GM19397 (cell line): ENCODE measurements around the gene HMG20A.

Source experiments
- ATAC-seq: cut with Tn5 transposase; IDR thresholded peaks from one replicate; pipeline ENCODE4 v1.9.1; 2021; ENCODE audit warnings: mild to moderate bottlenecking, moderate library complexity; ENCODE audit not compliant: unreplicated experiment

The HMG20A gene

GRCh38 chr15:77475001-77475400 lies 54.3 kb downstream of the HMG20A start:
- ATAC-seq = no peak

- ATAC-seq = no peak
Measured at GRCh38 chr15:77475898-77476297, 55.2 kb downstream of the HMG20A start.

GRCh38 chr15:77476995-77477394 lies 56.3 kb downstream of the HMG20A start:
- ATAC-seq = no peak

GRCh38 chr15:77478051-77478450 lies 57.4 kb downstream of the HMG20A start:
- no peak for ATAC-seq

GRCh38 chr15:77479015-77479414 lies 58.3 kb downstream of the HMG20A start:
- ATAC-seq = no peak

GRCh38 chr15:77480859-77481633 lies 60.4 kb downstream of the HMG20A start:
- no peak for ATAC-seq

- ATAC-seq = no peak
Measured at GRCh38 chr15:77481670-77482069, 61.0 kb downstream of the HMG20A start.

GRCh38 chr15:77482570-77482969 lies 61.9 kb downstream of the HMG20A start:
- no peak for ATAC-seq

GRCh38 chr15:77483425-77484140 lies 62.9 kb downstream of the HMG20A start:
- ATAC-seq = no peak

GRCh38 chr15:77484994-77485393 lies 64.3 kb downstream of the HMG20A start:
- ATAC-seq = no peak

GRCh38 chr15:77486542-77487468 lies 66.1 kb downstream of the HMG20A start:
- no peak for ATAC-seq

GRCh38 chr15:77487469-77487842 lies 66.8 kb downstream of the HMG20A start:
- no peak for ATAC-seq

GRCh38 chr15:77487888-77488287 lies 67.2 kb downstream of the HMG20A start:
- ATAC-seq = no peak

- ATAC-seq = no peak
Measured at GRCh38 chr15:77489647-77490046, 69.0 kb downstream of the HMG20A start.

GRCh38 chr15:77493324-77493907 lies 72.7 kb downstream of the HMG20A start:
- no peak for ATAC-seq

- no peak for ATAC-seq
Measured at GRCh38 chr15:77494073-77494867, 73.6 kb downstream of the HMG20A start.

GRCh38 chr15:77494964-77495363 lies 74.3 kb downstream of the HMG20A start:
- no peak for ATAC-seq

GRCh38 chr15:77495838-77496596 lies 75.3 kb downstream of the HMG20A start:
- no peak for ATAC-seq

- no peak for ATAC-seq
Measured at GRCh38 chr15:77496715-77497109, 76.0 kb downstream of the HMG20A start.
